H1 (cell line): Measurements from ENCODE around the gene CHTF18. TPM values are rescaled to one million over a fixed set of nuclear protein-coding genes. Genes with fewer than 3 reads are reported as not detected.

ENCODE experiments used
- CTCF ChIA-PET: fragments of 300-600 bp; sonication (Branson Sonifier 250); formaldehyde crosslinking; loops from one replicate; lab custom pipeline; 2021; ENCODE audit not compliant: partially characterized antibody; lab: Charles Lee
- POLR2A ChIA-PET: fragments of 300-600 bp; sonication (Branson Sonifier 250); formaldehyde crosslinking; loops from one replicate; lab custom pipeline; 2021; ENCODE audit warnings: inconsistent platforms; ENCODE audit not compliant: partially characterized antibody; lab: Charles Lee
- DNase-seq, 2 experiments: peaks; one replicate each; pipeline versions ENCODE4 v3.0.0 to v3.0.0-alpha.2; 2010 to 2022; ENCODE audit warnings: low spot score in 2 of 2, low read depth in 1 of 2, mixed read lengths in 1 of 2
- FAIRE-seq: peaks from 2 replicates; lab custom pipeline; 2011; peaks lifted over from hg19 to GRCh38; lab: Jason Lieb, UNC
- H2AFZ ChIP-seq: 2 replicates; pipeline ENCODE4 v1.8.1; 2012; ENCODE audit warnings: low read length, inconsistent platforms
- H2AK5ac ChIP-seq: 2 replicates; pipeline ENCODE4 v1.6.1; 2013; ENCODE audit warnings: low read depth, low read length
- H2BK120ac ChIP-seq: replicated peaks from 2 replicates; pipeline ENCODE3; 2013; ENCODE audit warnings: low read depth, low read length, inconsistent platforms
- H2BK12ac ChIP-seq: 2 replicates; pipeline ENCODE4 v1.6.1; 2013; ENCODE audit warnings: low read depth, low read length
- H2BK15ac ChIP-seq: 2 replicates; pipeline ENCODE4 v1.6.1; 2013; ENCODE audit warnings: low read length
- H2BK20ac ChIP-seq: 2 replicates; pipeline ENCODE4 v1.6.1; 2013; ENCODE audit warnings: low read length
- H2BK5ac ChIP-seq: 2 replicates; pipeline ENCODE4 v1.6.1; 2013; ENCODE audit warnings: low read depth, low read length
- H3K14ac ChIP-seq: 2 replicates; pipeline ENCODE4 v1.6.1; 2013; ENCODE audit warnings: inconsistent platforms; ENCODE audit not compliant: insufficient read length
- H3K18ac ChIP-seq: 2 replicates; pipeline ENCODE4 v1.6.1; 2013; ENCODE audit warnings: low read length; ENCODE audit errors: extremely low read depth
- H3K23ac ChIP-seq: 2 replicates; pipeline ENCODE4 v1.6.1; 2013; ENCODE audit warnings: inconsistent platforms; ENCODE audit not compliant: insufficient read length
- H3K23me2 ChIP-seq: 2 replicates; pipeline ENCODE4 v1.6.1; 2013; ENCODE audit warnings: low read depth, low read length
- H3K27ac ChIP-seq: 2 replicates; pipeline ENCODE4 v1.6.1; 2011; ENCODE audit warnings: low read depth, low read length, inconsistent platforms
- H3K27me3 ChIP-seq, 4 experiments: replicated peaks in 1 of 4; 1 replicate in 1 of 4; 2 replicates in 3 of 4; pipeline versions ENCODE4 v1.6.1 to v1.8.1; 2011 to 2013; ENCODE audit warnings: low read length in 3 of 4, mild to moderate bottlenecking in 3 of 4, inconsistent platforms in 2 of 4, mixed read lengths in 2 of 4, moderate library complexity in 1 of 4; ENCODE audit not compliant: control insufficient read depth in 3 of 4, insufficient read depth in 3 of 4; ENCODE audit errors: extremely low read depth in 1 of 4
- H3K36me3 ChIP-seq, 4 experiments: 2 replicates each; pipeline versions ENCODE4 v1.6.1 to v1.8.1; 2011 to 2013; ENCODE audit warnings: mild to moderate bottlenecking in 4 of 4, low read length in 3 of 4, moderate library complexity in 2 of 4, control low read depth in 1 of 4, inconsistent platforms in 1 of 4; ENCODE audit not compliant: insufficient read depth in 4 of 4, control insufficient read depth in 2 of 4
- H3K4ac ChIP-seq: replicated peaks from 2 replicates; pipeline ENCODE3; 2013; ENCODE audit warnings: low read length, low read depth, mixed read lengths, inconsistent platforms; ENCODE audit not compliant: insufficient read length
- H3K4me1 ChIP-seq, 4 experiments: replicated peaks in 1 of 4; 1 replicate in 1 of 4; 2 replicates in 3 of 4; pipeline versions ENCODE4 v1.6.1 to v1.8.1; 2011 to 2013; ENCODE audit warnings: low read length in 3 of 4, inconsistent platforms in 2 of 4, mixed read lengths in 1 of 4; ENCODE audit not compliant: insufficient read depth in 4 of 4, control insufficient read depth in 3 of 4
- H3K4me2 ChIP-seq, 2 experiments: 2 replicates each; pipeline versions ENCODE4 v1.6.1 to v1.8.1; 2011 to 2013; ENCODE audit warnings: low read depth in 2 of 2, low read length in 2 of 2, control low read depth in 1 of 2, inconsistent platforms in 1 of 2, mild to moderate bottlenecking in 1 of 2; ENCODE audit not compliant: insufficient read depth in 1 of 2
- H3K4me3 ChIP-seq, 4 experiments: fragments of 200-600, 300-600 bp in 1 of 4; sonication (generic), shearing (Covaris generic), sonication (Bioruptor Twin) in 1 of 4; 2 replicates each; pipeline versions ENCODE4 v1.5.1 to v1.8.1; 2011 to 2016; ENCODE audit warnings: low read length in 4 of 4, low read depth in 3 of 4, control low read depth in 2 of 4, inconsistent platforms in 2 of 4, mild to moderate bottlenecking in 2 of 4, mixed read lengths in 1 of 4, moderate library complexity in 1 of 4; ENCODE audit not compliant: insufficient read depth in 2 of 4; ENCODE audit errors: extremely low read depth in 1 of 4
- H3K56ac ChIP-seq: replicated peaks from 2 replicates; pipeline ENCODE3; 2013; ENCODE audit warnings: low read depth, mild to moderate bottlenecking, mixed read lengths, low read length, inconsistent platforms; ENCODE audit not compliant: insufficient read length
- H3K79me1 ChIP-seq: 2 replicates; pipeline ENCODE4 v1.6.1; 2013; ENCODE audit warnings: low read depth, low read length, control low read depth
- H3K79me2 ChIP-seq, 2 experiments: 2 replicates each; pipeline versions ENCODE4 v1.6.1 to v1.8.1; 2012 to 2013; ENCODE audit warnings: low read length in 2 of 2, mild to moderate bottlenecking in 2 of 2, inconsistent platforms in 1 of 2; ENCODE audit not compliant: insufficient read depth in 2 of 2, control insufficient read depth in 1 of 2
- H3K9ac ChIP-seq, 4 experiments: replicated peaks in 1 of 4; 1 replicate in 1 of 4; 2 replicates in 3 of 4; pipeline versions ENCODE4 v1.6.1 to v1.8.1; 2011 to 2013; ENCODE audit warnings: low read depth in 3 of 4, low read length in 3 of 4, control low read depth in 2 of 4, mild to moderate bottlenecking in 2 of 4, moderate library complexity in 2 of 4, inconsistent platforms in 1 of 4; ENCODE audit errors: extremely low read depth in 1 of 4
- H3K9me3 ChIP-seq, 2 experiments: 2 replicates each; pipeline versions ENCODE4 v1.6.1 to v1.8.1; 2012 to 2013; ENCODE audit warnings: mild to moderate bottlenecking in 2 of 2, moderate library complexity in 2 of 2, control low read depth in 1 of 2, inconsistent platforms in 1 of 2, low read depth in 1 of 2, low read length in 1 of 2, mixed read lengths in 1 of 2; ENCODE audit not compliant: insufficient read depth in 2 of 2
- H4K20me1 ChIP-seq, 2 experiments: replicated peaks in 1 of 2; 2 replicates each; pipeline versions ENCODE3 to v1.8.1; 2011 to 2013; ENCODE audit warnings: inconsistent platforms in 2 of 2, low read length in 2 of 2, mild to moderate bottlenecking in 1 of 2; ENCODE audit not compliant: insufficient read depth in 2 of 2, control insufficient read depth in 1 of 2
- H4K5ac ChIP-seq: 2 replicates; pipeline ENCODE4 v1.6.1; 2013; ENCODE audit warnings: low read length, low read depth, mixed read lengths, inconsistent platforms; ENCODE audit not compliant: insufficient read length
- H4K8ac ChIP-seq: 2 replicates; pipeline ENCODE4 v1.8.0; 2013; ENCODE audit warnings: mild to moderate bottlenecking, moderate library complexity, low read length, inconsistent platforms; ENCODE audit not compliant: insufficient read depth; ENCODE audit errors: extremely low read depth
- H4K91ac ChIP-seq: replicated peaks from 2 replicates; pipeline ENCODE3; 2013; ENCODE audit warnings: low read length, mixed read lengths, inconsistent platforms; ENCODE audit not compliant: insufficient read length
- BCL11A ChIP-seq, 2 experiments: IDR thresholded peaks; one replicate each; pipeline ENCODE4 v1.6.1; 2011; ENCODE audit warnings: low read depth in 2 of 2, low read length in 2 of 2, mild to moderate bottlenecking in 2 of 2
- CHD1 ChIP-seq: IDR thresholded peaks from 2 replicates; pipeline ENCODE4 v1.6.1; 2012; ENCODE audit warnings: low read depth, low read length, improper control_type of control experiment
- HDAC2 ChIP-seq, 2 experiments: fragments of 300-600 bp in 1 of 2; sonication (generic) in 1 of 2; IDR thresholded peaks; 2 replicates each; pipeline ENCODE4 v1.6.1; 2011 to 2012; ENCODE audit warnings: low read depth in 2 of 2, low read length in 2 of 2, mild to moderate bottlenecking in 2 of 2, moderate library complexity in 2 of 2, borderline replicate concordance in 1 of 2, inconsistent platforms in 1 of 2
- KDM1A ChIP-seq: fragments of 200-600, 300-600 bp; sonication (generic); IDR thresholded peaks from 2 replicates; pipeline ENCODE4 v1.7.1; 2016; ENCODE audit warnings: mild to moderate bottlenecking, low read length, borderline replicate concordance
- KDM4A ChIP-seq: IDR thresholded peaks from one replicate; pipeline ENCODE4 v1.7.1; 2012; ENCODE audit warnings: low read depth, mild to moderate bottlenecking, moderate library complexity, low read length, inconsistent platforms; ENCODE audit not compliant: severe bottlenecking
- POLR2AphosphoS5 ChIP-seq: IDR thresholded peaks from 2 replicates; pipeline ENCODE4 v1.6.1; 2011; ENCODE audit warnings: low read depth, low read length
- RNF2 ChIP-seq: fragments of 200-900, 300-1000 bp; sonication (generic); IDR thresholded peaks from 2 replicates; pipeline ENCODE4 v1.7.1; 2016; ENCODE audit warnings: borderline replicate concordance, low read depth, mild to moderate bottlenecking, antibody characterized with exemption, low read length; ENCODE audit not compliant: poor library complexity, severe bottlenecking; ENCODE audit errors: missing control alignments
- SIN3A ChIP-seq, 2 experiments: IDR thresholded peaks in 1 of 2; conservative IDR thresholded peaks in 1 of 2; 2 replicates each; pipeline ENCODE4 v1.6.1; 2011 to 2012; ENCODE audit warnings: low read length in 2 of 2, improper control_type of control experiment in 1 of 2, low read depth in 1 of 2, mild to moderate bottlenecking in 1 of 2
- SIRT6 ChIP-seq: IDR thresholded peaks from one replicate; pipeline ENCODE4 v1.7.1; 2012; ENCODE audit warnings: low read length, inconsistent platforms
- SP2 ChIP-seq: IDR thresholded peaks from 2 replicates; pipeline ENCODE4 v1.6.1; 2012; ENCODE audit warnings: mild to moderate bottlenecking, low read length, inconsistent platforms
- SP4 ChIP-seq: IDR thresholded peaks from 2 replicates; pipeline ENCODE4 v1.6.1; 2012; ENCODE audit warnings: low read length, inconsistent platforms
- TAF1 ChIP-seq: IDR thresholded peaks from 2 replicates; pipeline ENCODE4 v1.6.1; 2011; ENCODE audit warnings: mild to moderate bottlenecking, low read depth, low read length
- WGBS, 2 experiments: shearing (Covaris generic) in 1 of 2; methylation state at CpG; one replicate each; pipeline versions ENCODE4 v1.1.6 to v1.1.7; 2013 to 2015; ENCODE audit warnings: low lambda C conversion rate in 2 of 2, mixed read lengths in 2 of 2, inconsistent platforms in 1 of 2, low coverage in 1 of 2, missing lambda C conversion rate in 1 of 2; ENCODE audit not compliant: insufficient replicate concordance in 2 of 2, insufficient coverage in 1 of 2, insufficient read length in 1 of 2; ENCODE audit errors: extremely low coverage in 1 of 2, missing lambda C conversion rate in 1 of 2; 5-methylcytosine and 5-hydroxymethylcytosine counted together
- polyA plus RNA-seq, 7 experiments: library from polyadenylated mRNA; depleted of rRNA in 3 of 7; stranded (reverse) in 5 of 7; unstranded in 2 of 7; fragments of >200 nt in 5 of 7; fragments of 200-250 nt in 2 of 7; gene quantifications; 1 replicate in 5 of 7; 2 replicates in 1 of 7; 4 replicates in 1 of 7; pipeline versions ENCODE4 v1.2.1 to v1.2.3, GENCODE V29; 2011 to 2013; ENCODE audit warnings: missing spikeins in 2 of 7, mixed read lengths in 2 of 7
- total RNA-seq: library from RNA; stranded (reverse); fragmentation: NEBNext Ultra II Directional; extraction: Animal tissue kit (Norgen Biotek cat#: 25700); gene quantifications from 2 replicates; pipeline ENCODE4 v1.2.1, GENCODE V29; 2021
- TF ChIP-seq, protein P1 (sequence below): IDR thresholded peaks from 2 replicates; pipeline ENCODE4 v1.6.1; 2012; ENCODE audit warnings: inconsistent platforms

CHTF18 gene
- total and polyA plus RNA-seq, 2 of the 8 experiments (the other 6 are each of a cell fraction or from before 2014, with no cell fraction given), result 75.3 to 104 TPM

DNA sequence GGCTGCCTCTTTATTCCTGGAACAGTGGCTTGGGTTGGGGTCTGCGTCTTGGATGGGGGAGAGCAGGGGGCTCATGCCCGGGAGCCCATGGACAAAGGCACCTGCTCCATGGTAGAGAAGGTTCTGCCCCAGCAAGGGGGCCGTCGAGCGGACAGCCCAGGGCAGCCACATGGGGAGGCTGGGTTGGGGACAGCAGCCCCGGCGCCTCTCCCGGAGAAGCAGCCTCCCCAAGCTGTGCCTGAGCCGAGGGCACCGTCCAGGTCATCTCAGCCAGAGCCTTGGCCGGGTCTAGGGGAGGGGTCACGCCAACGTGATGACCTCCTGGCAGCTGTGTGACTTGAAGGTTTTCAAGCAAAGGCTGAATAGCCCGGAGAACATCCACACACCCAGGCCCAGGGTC, 45.0 kb downstream of the CHTF18 start:
- H2AK5ac ChIP-seq, result no peak overlapping the region
- H2BK12ac ChIP-seq, result no peak overlapping the region
- no peak overlapping the region for H3K4me2 ChIP-seq
- no peak overlapping the region for H4K5ac ChIP-seq
- H3K14ac ChIP-seq, result no peak overlapping the region
- H2AFZ ChIP-seq, result no peak overlapping the region
- no peak for DNase-seq
- no peak overlapping the region for H2BK15ac ChIP-seq
- H2BK5ac ChIP-seq, result no peak overlapping the region
- H4K91ac ChIP-seq, result no peak overlapping the region
- WGBS, 2 experiments, result 92% methylated on average over 14 of the region's 14 CpGs; no CpG with 5 or more reads in 1 of the 2 experiments
- no peak overlapping the region for H3K4me3 ChIP-seq
- H3K4me1 ChIP-seq, result no peaks in the 10 kb centered on the region
- no peaks in the 10 kb centered on the region for H3K27me3 ChIP-seq
- POLR2A ChIA-PET, result no interaction called here
- no peak overlapping the region for H3K56ac ChIP-seq
- no peak overlapping the region for H3K23ac ChIP-seq
- no peaks in the 10 kb centered on the region for H3K79me2 ChIP-seq
- no peaks in the 10 kb centered on the region for H4K20me1 ChIP-seq
- no peaks in the 10 kb centered on the region for H3K36me3 ChIP-seq
- no peak overlapping the region for H3K9ac ChIP-seq
- no peak overlapping the region for H3K27ac ChIP-seq
- H3K79me1 ChIP-seq, result no peaks in the 10 kb centered on the region
- H3K4ac ChIP-seq, result no peak overlapping the region
- peaks cover 15 to 52% of the 10 kb centered on the region in 2 experiments; a peak in 3 of 4 replicates for H3K9me3 ChIP-seq
- FAIRE-seq, result no peak
- H3K18ac ChIP-seq, result no peak overlapping the region
- no peak overlapping the region for H2BK20ac ChIP-seq
- no peak overlapping the region for H2BK120ac ChIP-seq
- H3K23me2 ChIP-seq, result no peaks in the 10 kb centered on the region
- CTCF ChIA-PET, result no interaction called here
- peak overlapping the region; percentile 68; the same call in 1 of the 2 replicates for H4K8ac ChIP-seq
- TF ChIP-seq POLR2AphosphoS5 (no peak), KDM4A (no peak), BCL11A (IDR thresholded peaks at IDR 0.05; ENCODE audit: low read depth in 2 of 2, low read length in 2 of 2) (no peak), CHD1 (no peak), TAF1 (no peak), SP2 (no peak), SIN3A (conservative IDR thresholded peaks at IDR 0.05 in 1 of 2, IDR thresholded peaks at IDR 0.05 in 1 of 2; ENCODE audit: low read depth in 1 of 2, low read length in 2 of 2) (no peak), KDM1A (no peak), SIRT6 (no peak), SP4 (no peak), RNF2 (no peak), HDAC2 (IDR thresholded peaks at IDR 0.05; ENCODE audit: borderline replicate concordance in 1 of 2, low read depth in 2 of 2, low read length in 2 of 2) (no peak)
- TF ChIP-seq, protein P1, sequence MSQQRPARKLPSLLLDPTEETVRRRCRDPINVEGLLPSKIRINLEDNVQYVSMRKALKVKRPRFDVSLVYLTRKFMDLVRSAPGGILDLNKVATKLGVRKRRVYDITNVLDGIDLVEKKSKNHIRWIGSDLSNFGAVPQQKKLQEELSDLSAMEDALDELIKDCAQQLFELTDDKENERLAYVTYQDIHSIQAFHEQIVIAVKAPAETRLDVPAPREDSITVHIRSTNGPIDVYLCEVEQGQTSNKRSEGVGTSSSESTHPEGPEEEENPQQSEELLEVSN, result no peak
